ENCODE results near the gene ATAD2B.
"Not testable (repeated sequence)": the region's sequence is repeated elsewhere in the genome, so short reads cannot be mapped to it uniquely, and the experiment has no call there.

The ATAD2B gene

GRCh38 chr2:23745726-23746105, 181.2 kb downstream of the ATAD2B start:
- DNase-seq, result no peak

GRCh38 chr2:23745068-23745725, 181.7 kb downstream of the ATAD2B start:
- TF ChIP-seq EZH2phosphoT487 (IDR thresholded peaks at IDR 0.05; ENCODE audit: low read length) (no peak), EZH2 (optimal IDR thresholded peaks at IDR 0.05; ENCODE audit: low read depth, low read length) (no peak), CTCF (IDR thresholded peaks at IDR 0.05; ENCODE audit: low read length) (no peak)
- H3K9me3 ChIP-seq (replicated peaks; ENCODE audit: insufficient read depth, low read length), result no peaks in the 10 kb centered on the region
- H3K27me3 ChIP-seq (replicated peaks; ENCODE audit: insufficient read depth, low read length), result no peaks in the 10 kb centered on the region
- no peaks in the 10 kb centered on the region for H3K36me3 ChIP-seq (replicated peaks; ENCODE audit: insufficient read depth, low read length)
- no peaks in the 10 kb centered on the region for H3K79me2 ChIP-seq (ENCODE audit: low read length)
- no peak overlapping the region for H2AFZ ChIP-seq (ENCODE audit: low read length)
- no peaks in the 10 kb centered on the region for H3F3A ChIP-seq (ENCODE audit: insufficient read depth, low read length)
- H3K27ac ChIP-seq (ENCODE audit: low read length), result no peak overlapping the region
- no peaks in the 10 kb centered on the region for H4K20me1 ChIP-seq (ENCODE audit: insufficient read depth, low read length)
- no peaks in the 10 kb centered on the region for H3K9me2 ChIP-seq (replicated peaks; ENCODE audit: insufficient read depth, low read length)
- H3K9ac ChIP-seq (ENCODE audit: low read length), result no peak overlapping the region
- no peak overlapping the region for H3K4me3 ChIP-seq (ENCODE audit: low read length)
- H3K4me2 ChIP-seq (ENCODE audit: low read depth, low read length), result no peak overlapping the region
- H3K4me1 ChIP-seq (ENCODE audit: low read length), result no peaks in the 10 kb centered on the region
- no peak for DNase-seq

More at GRCh38 chr2:23745726-23746105, 181.2 kb downstream of the ATAD2B start:
- Histone ChIP-seq H3K4me3 (ENCODE audit: low read length) (no peak overlapping the region), H3K36me3 (replicated peaks; ENCODE audit: insufficient read depth, low read length) (no peaks in the 10 kb centered on the region), H3K79me2 (ENCODE audit: low read length) (no peaks in the 10 kb centered on the region), H3K4me2 (ENCODE audit: low read depth, low read length) (no peak overlapping the region), H3K4me1 (ENCODE audit: low read length) (no peaks in the 10 kb centered on the region), H3K9me3 (replicated peaks; ENCODE audit: insufficient read depth, low read length) (no peaks in the 10 kb centered on the region), H3K9me2 (replicated peaks; ENCODE audit: insufficient read depth, low read length) (no peaks in the 10 kb centered on the region), H2AFZ (ENCODE audit: low read length) (no peak overlapping the region), H3K27me3 (replicated peaks; ENCODE audit: insufficient read depth, low read length) (no peaks in the 10 kb centered on the region), H4K20me1 (ENCODE audit: insufficient read depth, low read length) (no peaks in the 10 kb centered on the region), H3K9ac (ENCODE audit: low read length) (no peak overlapping the region), H3K27ac (ENCODE audit: low read length) (no peak overlapping the region), H3F3A (ENCODE audit: insufficient read depth, low read length) (no peaks in the 10 kb centered on the region)
- TF ChIP-seq CTCF (IDR thresholded peaks at IDR 0.05; ENCODE audit: low read length), result no peak

GRCh38 chr2:23736783-23737182, 190.1 kb downstream of the ATAD2B start:
- not testable (repeated sequence) for H3K9ac ChIP-seq (ENCODE audit: low read length); H3K4me3 ChIP-seq (ENCODE audit: low read length); H3K36me3 ChIP-seq (replicated peaks; ENCODE audit: insufficient read depth, low read length); H3K9me3 ChIP-seq (replicated peaks; ENCODE audit: insufficient read depth, low read length); H3K4me1 ChIP-seq (ENCODE audit: low read length); H3K4me2 ChIP-seq (ENCODE audit: low read depth, low read length); H3K79me2 ChIP-seq (ENCODE audit: low read length); DNase-seq; H3K27me3 ChIP-seq (replicated peaks; ENCODE audit: insufficient read depth, low read length); H2AFZ ChIP-seq (ENCODE audit: low read length); H3F3A ChIP-seq (ENCODE audit: insufficient read depth, low read length); H3K9me2 ChIP-seq (replicated peaks; ENCODE audit: insufficient read depth, low read length); H3K27ac ChIP-seq (ENCODE audit: low read length); H4K20me1 ChIP-seq (ENCODE audit: insufficient read depth, low read length)

GRCh38 chr2:23734416-23734815, 192.5 kb downstream of the ATAD2B start:
- H3K9me3 ChIP-seq (replicated peaks; ENCODE audit: insufficient read depth, low read length), result no peaks in the 10 kb centered on the region
- H3K9me2 ChIP-seq (replicated peaks; ENCODE audit: insufficient read depth, low read length), result no peaks in the 10 kb centered on the region
- no peaks in the 10 kb centered on the region for H3K27me3 ChIP-seq (replicated peaks; ENCODE audit: insufficient read depth, low read length)
- no peak overlapping the region for H3K4me2 ChIP-seq (ENCODE audit: low read depth, low read length)
- no peak overlapping the region for H3K4me3 ChIP-seq (ENCODE audit: low read length)
- H3F3A ChIP-seq (ENCODE audit: insufficient read depth, low read length), result no peaks in the 10 kb centered on the region
- no peaks in the 10 kb centered on the region for H3K36me3 ChIP-seq (replicated peaks; ENCODE audit: insufficient read depth, low read length)
- DNase-seq, result no peak
- no peaks in the 10 kb centered on the region for H4K20me1 ChIP-seq (ENCODE audit: insufficient read depth, low read length)
- no peaks in the 10 kb centered on the region for H3K79me2 ChIP-seq (ENCODE audit: low read length)
- no peak overlapping the region for H2AFZ ChIP-seq (ENCODE audit: low read length)
- no peak overlapping the region for H3K9ac ChIP-seq (ENCODE audit: low read length)
- TF ChIP-seq EZH2phosphoT487 (IDR thresholded peaks at IDR 0.05; ENCODE audit: low read length) (no peak), EZH2 (optimal IDR thresholded peaks at IDR 0.05; ENCODE audit: low read depth, low read length) (no peak), CTCF (IDR thresholded peaks at IDR 0.05; ENCODE audit: low read length) (no peak)
- H3K27ac ChIP-seq (ENCODE audit: low read length), result no peak overlapping the region
- H3K4me1 ChIP-seq (ENCODE audit: low read length), result no peaks in the 10 kb centered on the region

GRCh38 chr2:23723029-23723428, 203.9 kb downstream of the ATAD2B start:
- not testable (repeated sequence) for H3K27me3 ChIP-seq (replicated peaks; ENCODE audit: insufficient read depth, low read length)

More at GRCh38 chr2:23723029-23723428, 203.9 kb downstream of the ATAD2B start:
- not testable (repeated sequence) for H3K9ac ChIP-seq (ENCODE audit: low read length); H2AFZ ChIP-seq (ENCODE audit: low read length); H3K4me2 ChIP-seq (ENCODE audit: low read depth, low read length); H3K79me2 ChIP-seq (ENCODE audit: low read length); H3F3A ChIP-seq (ENCODE audit: insufficient read depth, low read length); H3K4me1 ChIP-seq (ENCODE audit: low read length); H3K27ac ChIP-seq (ENCODE audit: low read length); H4K20me1 ChIP-seq (ENCODE audit: insufficient read depth, low read length); H3K4me3 ChIP-seq (ENCODE audit: low read length); H3K9me3 ChIP-seq (replicated peaks; ENCODE audit: insufficient read depth, low read length); H3K9me2 ChIP-seq (replicated peaks; ENCODE audit: insufficient read depth, low read length); H3K36me3 ChIP-seq (replicated peaks; ENCODE audit: insufficient read depth, low read length); DNase-seq
